Stimulated activated CD8-positive, alpha-beta memory T cell treated with anti-CD3 and anti-CD28 coated beads, Interleukin-15, amount 100 ng/mL, for 4 hours (primary cell): ENCODE data around the gene MTUS2.
A peak's percentile ranks its signal among the peaks of the same experiment; 100 is the strongest.

Experiments used
- DNase-seq, 2 donors: peaks; one replicate each; pipeline ENCODE4 v3.0.0-alpha.2; 2020; ENCODE audit warnings: low read depth in 2 of 2

MTUS2 gene

GRCh38 chr13:28820099-28821051 lies at the start of gene MTUS2:
Gene MTUS2 (plus strand): TSS chr13:28820339.
- peak; percentile 23 to 27 for DNase-seq

DNA sequence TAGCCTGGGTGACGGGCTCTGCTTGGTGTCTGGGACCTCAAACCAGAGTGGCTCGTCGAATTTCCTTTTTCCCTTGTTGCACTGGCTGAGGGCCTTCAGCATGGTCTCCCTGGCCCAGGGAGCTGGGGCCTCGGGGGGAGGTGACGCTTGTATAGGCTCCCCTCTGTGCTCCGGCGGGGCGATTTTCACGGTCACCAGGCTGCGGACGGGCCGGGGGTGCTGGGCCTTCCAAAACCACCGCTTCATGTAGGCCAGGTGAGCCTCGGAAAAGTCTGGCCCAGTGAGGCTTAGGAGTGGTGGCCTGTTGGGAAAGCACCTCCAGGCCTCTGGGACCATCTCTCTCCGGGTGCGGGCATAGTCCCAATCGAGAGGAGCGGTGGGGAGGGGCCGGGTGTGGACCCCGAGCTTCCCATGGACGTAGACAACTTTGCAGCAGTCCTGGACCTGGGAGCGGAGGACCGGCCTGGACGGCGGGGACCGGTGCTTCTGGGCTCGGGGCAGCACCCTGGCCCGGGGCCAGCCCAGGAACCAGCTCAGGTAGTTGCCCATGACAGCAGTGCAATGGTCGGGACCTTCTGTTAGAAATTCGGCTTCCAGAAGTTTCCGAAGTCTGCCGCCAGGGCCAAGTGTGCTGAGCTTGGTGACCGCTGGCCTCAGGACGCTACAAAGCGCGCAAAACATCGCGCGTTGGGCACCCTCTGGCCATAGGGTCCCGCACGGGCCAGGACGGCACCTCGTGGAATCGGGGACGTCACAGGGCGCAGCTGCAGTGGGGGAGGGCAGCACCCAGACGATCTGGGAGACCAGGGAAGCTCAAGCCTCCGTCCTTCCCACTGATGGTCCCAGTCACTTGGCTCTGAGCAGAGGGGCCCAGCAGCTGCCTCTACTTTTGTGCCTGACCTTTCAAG lies 41.6 kb upstream of the MTUS2 start:
- no peak for DNase-seq

- no peak for DNase-seq
These were observed 27.1 kb upstream of the MTUS2 start for GRCh38 chr13:28792992-28793391.

DNA sequence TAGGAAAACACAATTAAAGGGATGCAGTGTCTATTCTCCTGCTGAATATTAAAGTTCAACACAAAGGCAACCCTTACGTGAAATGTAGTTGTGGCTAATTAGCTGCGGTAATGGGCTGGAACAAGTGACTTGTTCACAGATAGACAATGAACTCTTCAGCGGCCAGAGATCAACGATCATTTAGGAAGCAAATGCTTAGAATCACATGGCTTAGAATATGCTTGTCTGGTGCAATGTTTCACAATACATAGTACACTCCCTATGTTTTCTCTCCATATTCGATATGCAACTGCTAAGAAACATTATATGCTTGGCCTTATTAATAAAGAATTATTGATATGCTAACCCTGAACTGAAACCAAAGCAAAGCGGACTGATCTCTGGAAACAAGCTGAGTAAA lies 25.7 kb upstream of the MTUS2 start:
- DNase-seq: no peak

- DNase-seq: no peak
These were observed 23.2 kb upstream of the MTUS2 start for GRCh38 chr13:28796938-28797257.

DNA sequence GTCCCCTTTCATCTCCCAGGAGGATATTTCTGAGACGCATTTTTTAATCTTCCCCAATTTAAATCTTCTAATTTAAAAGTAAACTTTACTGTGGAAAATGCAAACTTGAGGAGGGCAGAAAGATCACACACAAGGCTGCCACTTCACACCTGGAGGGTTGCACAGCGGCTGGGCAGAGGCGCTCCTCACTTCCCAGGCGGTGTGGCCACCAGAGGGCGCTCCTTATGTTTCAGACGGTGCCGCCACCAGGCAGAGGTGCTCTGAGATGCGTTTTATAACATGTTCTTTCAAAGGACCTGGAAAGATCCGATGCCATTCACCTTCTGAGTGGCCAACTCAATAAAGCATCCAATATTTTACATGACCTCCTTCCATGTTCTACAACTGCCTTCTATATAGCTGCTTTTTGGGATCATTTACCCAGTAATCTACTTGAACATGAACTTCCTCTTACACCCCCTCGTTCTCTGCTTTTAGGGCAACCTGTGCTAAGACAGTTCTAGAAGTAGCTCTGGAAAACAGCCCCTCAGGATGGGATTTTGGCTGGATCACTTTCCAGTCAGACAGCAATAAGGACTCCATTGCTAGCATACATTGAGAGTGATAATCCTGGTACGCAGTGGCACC lies 14.8 kb upstream of the MTUS2 start:
- DNase-seq: no peak

DNA sequence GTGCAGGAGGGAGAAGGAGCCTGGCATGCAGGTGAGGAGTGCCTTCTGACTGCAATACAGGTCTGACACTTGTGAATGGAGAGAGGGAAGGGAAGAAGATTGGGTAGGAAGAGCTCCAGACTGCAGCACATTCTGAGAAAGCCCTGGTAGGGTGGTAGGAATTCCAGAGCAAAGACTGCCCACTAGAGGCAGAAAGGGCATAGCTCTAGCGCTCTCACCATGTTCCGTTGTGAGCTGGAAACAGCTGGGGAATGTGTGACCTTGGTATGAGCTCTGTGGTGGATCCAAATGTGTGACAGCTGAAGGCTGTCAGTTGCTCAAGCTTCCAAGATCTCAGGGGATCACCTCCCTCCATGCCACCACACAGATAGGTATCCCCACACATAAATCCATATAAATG lies 2.9 kb upstream of the MTUS2 start:
- DNase-seq: no peak

- no peak for DNase-seq
These were observed 951 bp upstream of the MTUS2 start for GRCh38 chr13:28819046-28819730.

GRCh38 chr13:28819735-28820098 lies 422 bp upstream of the MTUS2 start:
- DNase-seq: no peak

DNA sequence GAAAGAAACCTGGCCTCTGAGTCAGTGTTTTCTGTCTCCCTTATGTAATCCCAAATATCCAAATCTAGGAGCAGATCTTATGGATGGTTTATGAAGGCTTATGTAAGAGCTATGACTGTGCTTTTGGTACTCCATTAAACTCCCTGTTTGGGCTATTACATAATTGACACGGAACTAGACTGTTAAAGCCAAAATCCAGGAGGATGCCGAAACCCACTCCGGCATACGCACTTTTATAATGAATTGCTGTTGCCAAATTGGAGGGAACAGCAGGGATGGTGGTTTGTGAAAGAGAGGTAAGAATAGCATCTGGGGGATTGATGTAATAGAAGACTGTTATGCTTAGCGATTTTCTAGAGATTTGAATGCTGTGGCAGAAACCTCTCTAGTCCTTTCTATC lies 2.0 kb downstream of the MTUS2 start:
- no peak for DNase-seq

GRCh38 chr13:28822801-28823200 lies 2.7 kb downstream of the MTUS2 start:
- no peak for DNase-seq

DNA sequence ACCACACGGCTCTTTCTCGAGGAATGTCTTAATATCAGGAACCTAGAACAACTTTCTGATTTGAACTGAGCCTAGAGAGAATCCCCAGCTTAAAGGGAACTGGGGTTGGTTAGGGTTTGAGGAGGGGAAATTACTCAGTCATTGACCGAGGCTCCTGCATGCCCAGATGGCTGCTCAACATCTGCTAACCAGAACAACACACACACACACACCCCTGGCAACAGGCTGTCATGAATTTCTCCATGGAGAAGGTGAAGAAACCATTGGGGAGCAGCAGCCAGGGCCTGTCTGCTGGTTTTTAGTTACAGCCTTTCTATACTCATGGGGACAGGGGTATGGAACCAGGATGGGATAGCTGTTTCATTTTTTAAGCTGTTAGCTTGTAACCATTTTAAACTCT lies 5.2 kb downstream of the MTUS2 start:
- DNase-seq: no peak

- no peak for DNase-seq
These were observed 6.2 kb downstream of the MTUS2 start for GRCh38 chr13:28826368-28826767.

- DNase-seq: no peak
These were observed 10.4 kb downstream of the MTUS2 start for GRCh38 chr13:28830580-28830979.

- DNase-seq: no peak
These were observed 11.0 kb downstream of the MTUS2 start for GRCh38 chr13:28831117-28831516.

- DNase-seq: no peak
These were observed 17.0 kb downstream of the MTUS2 start for GRCh38 chr13:28837111-28837510.

DNA sequence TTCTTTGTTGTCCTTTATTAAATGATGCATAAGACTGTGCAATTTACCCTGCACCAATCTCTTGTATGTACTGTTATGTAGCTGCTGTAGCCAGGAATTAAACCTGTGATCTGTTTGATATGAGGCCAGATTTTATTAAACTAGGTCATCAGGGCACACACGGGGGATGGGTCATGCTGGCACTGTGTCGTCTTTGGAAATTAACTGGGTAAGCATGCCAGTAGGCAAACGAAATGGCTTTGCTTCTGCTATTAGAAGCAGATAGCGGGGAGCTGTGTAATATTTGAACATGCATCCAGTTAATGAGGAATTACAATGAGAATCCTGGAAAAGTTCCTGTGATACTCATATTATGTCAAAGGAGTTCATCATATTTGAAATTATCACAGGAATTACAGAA lies 23.5 kb downstream of the MTUS2 start:
- DNase-seq: no peak

DNA sequence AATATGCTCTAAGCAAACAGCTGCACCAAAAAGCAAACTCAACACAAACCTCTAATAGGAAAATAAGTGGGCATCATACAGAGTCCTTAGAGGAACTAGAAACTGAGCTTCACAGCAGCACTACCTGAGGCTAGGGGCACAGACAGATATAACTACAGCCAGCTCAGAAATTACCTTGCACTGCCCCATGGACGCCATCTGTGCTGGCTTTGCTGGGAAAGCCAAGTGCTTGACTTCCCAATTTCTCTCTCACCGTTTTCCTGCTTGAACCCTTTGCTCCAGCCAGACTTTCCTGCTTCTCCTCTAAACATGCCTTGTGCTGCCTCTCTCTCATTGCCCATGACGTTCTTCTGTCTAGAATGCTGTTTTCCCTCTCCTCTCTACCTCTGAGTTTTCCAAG lies 29.3 kb downstream of the MTUS2 start:
- no peak for DNase-seq

GRCh38 chr13:28850226-28850625 lies 30.1 kb downstream of the MTUS2 start:
- no peak for DNase-seq

- DNase-seq: no peak
These were observed 31.3 kb downstream of the MTUS2 start for GRCh38 chr13:28851422-28851821.

GRCh38 chr13:28854657-28855056 lies 34.5 kb downstream of the MTUS2 start:
- DNase-seq: no peak

GRCh38 chr13:28856287-28856686 lies 36.1 kb downstream of the MTUS2 start:
- DNase-seq: no peak
